ENCODE measurements around the gene ZNF668. TPM values are rescaled to one million over a fixed set of nuclear protein-coding genes. Genes with fewer than 3 reads are reported as not detected.

The ZNF668 gene
- total and polyA plus RNA-seq, 9 donors, result 1.3 to 7.4 (median 5.7) TPM

GRCh38 chr16:31085411-31085810 is 11.4 kb upstream of the ZNF668 start:
- 63 to 77% (median 66%) methylated on average over 8 of the region's 8 CpGs for WGBS, 3 donors
- H3K27me3 ChIP-seq, result no peaks in the 10 kb centered on the region
- no peaks in the 10 kb centered on the region for H3K36me3 ChIP-seq
- peaks cover 2% of the 10 kb centered on the region for H3K4me1 ChIP-seq (ENCODE audit: insufficient read depth)
- H3K27ac ChIP-seq, result no peak overlapping the region
- no peak for DNase-seq
- no peaks in the 10 kb centered on the region for H3K9me3 ChIP-seq
- H3K4me3 ChIP-seq, result no peak overlapping the region
- intact Hi-C loops (cut with DNase I), result loop anchor here in 1 of 4 donors (10.0 kb wide), 1 partner anchor 99 kb away; the partner anchor contains the start of gene FUS
- TF ChIP-seq EP300 (IDR thresholded peaks at IDR 0.05) (no peak), CTCF (IDR thresholded peaks at IDR 0.05) (no peak), POLR2A (IDR thresholded peaks at IDR 0.05) (no peak)

GRCh38 chr16:31084584-31085302 is 10.7 kb upstream of the ZNF668 start:
- no peak overlapping the region for H3K27ac ChIP-seq
- no peak for DNase-seq
- no peaks in the 10 kb centered on the region for H3K9me3 ChIP-seq
- intact Hi-C loops (cut with DNase I), result loop anchor here in 1 of 4 donors (10.0 kb wide), 1 partner anchor 100 kb away; the partner anchor contains the start of gene FUS
- TF ChIP-seq EP300 (IDR thresholded peaks at IDR 0.05) (no peak), CTCF (IDR thresholded peaks at IDR 0.05) (no peak), POLR2A (IDR thresholded peaks at IDR 0.05) (no peak)
- no peaks in the 10 kb centered on the region for H3K27me3 ChIP-seq
- WGBS, 3 donors, result 81 to 88% (median 87%) methylated on average over 9 to 16 of the region's 16 CpGs
- peaks cover 2% of the 10 kb centered on the region for H3K4me1 ChIP-seq (ENCODE audit: insufficient read depth)
- no peak overlapping the region for H3K4me3 ChIP-seq
- H3K36me3 ChIP-seq, result no peaks in the 10 kb centered on the region

- Histone ChIP-seq H3K4me3 (no peak overlapping the region), H3K27ac (no peak overlapping the region), H3K36me3 (no peaks in the 10 kb centered on the region), H3K4me1 (ENCODE audit: insufficient read depth) (peaks cover 2% of the 10 kb centered on the region), H3K9me3 (no peaks in the 10 kb centered on the region), H3K27me3 (no peaks in the 10 kb centered on the region)
- no peak for TF ChIP-seq POLR2A (IDR thresholded peaks at IDR 0.05)
- TF ChIP-seq EP300 (IDR thresholded peaks at IDR 0.05), result no peak
- no peak for TF ChIP-seq CTCF (IDR thresholded peaks at IDR 0.05)
- intact Hi-C loops (cut with DNase I), result loop anchor here in 1 of 4 donors (10.0 kb wide), 1 partner anchor 101 kb away; the partner anchor contains the start of gene FUS
- no peak for DNase-seq
- WGBS, 3 donors, result 79 to 87% (median 83%) methylated on average over 13 of the region's 13 CpGs
Observed at GRCh38 chr16:31083981-31084380, 9.9 kb upstream of the ZNF668 start.

GRCh38 chr16:31083556-31083955 is 9.5 kb upstream of the ZNF668 start:
- Histone ChIP-seq H3K27me3 (no peaks in the 10 kb centered on the region), H3K4me1 (ENCODE audit: insufficient read depth) (peaks cover 2% of the 10 kb centered on the region), H3K4me3 (no peak overlapping the region), H3K36me3 (no peaks in the 10 kb centered on the region), H3K27ac (no peak overlapping the region), H3K9me3 (no peaks in the 10 kb centered on the region)
- TF ChIP-seq POLR2A (IDR thresholded peaks at IDR 0.05) (no peak), CTCF (IDR thresholded peaks at IDR 0.05) (no peak), EP300 (IDR thresholded peaks at IDR 0.05) (no peak)
- WGBS, 3 donors, result 52 to 77% (median 64%) methylated on average over 5 of the region's 5 CpGs
- no peak for DNase-seq
- intact Hi-C loops (cut with DNase I), result loop anchor here in 1 of 4 donors (10.0 kb wide), 1 partner anchor 101 kb away; the partner anchor contains the start of gene FUS

All from ovary (tissue), 9 donors.